Activated T-cell treated with anti-CD3 and anti-CD28 coated beads for 1 hour (primary cell): ENCODE data around the gene PACS2.

Experiments used
- DNase-seq: peaks from one replicate; pipeline ENCODE4 v3.0.0-alpha.2; 2020; ENCODE audit warnings: low read depth

The PACS2 gene

GRCh38 chr14:105423488-105424195, 109.1 kb downstream of the PACS2 start:
- no peak for DNase-seq

GRCh38 chr14:105424861-105425260, 110.3 kb downstream of the PACS2 start:
- DNase-seq: no peak

- DNase-seq: no peak
Observed at GRCh38 chr14:105425823-105426247, 111.3 kb downstream of the PACS2 start.

- DNase-seq: no peak
Observed at GRCh38 chr14:105426416-105427130, 112.0 kb downstream of the PACS2 start.

- no peak for DNase-seq
Observed at GRCh38 chr14:105427412-105427811, 112.9 kb downstream of the PACS2 start.

GRCh38 chr14:105427936-105428485, 113.5 kb downstream of the PACS2 start:
- DNase-seq: no peak

GRCh38 chr14:105430042-105430441, 115.5 kb downstream of the PACS2 start:
- DNase-seq: no peak

- DNase-seq: no peak
Observed at GRCh38 chr14:105430565-105430964, 116.0 kb downstream of the PACS2 start.

- no peak for DNase-seq
Observed at GRCh38 chr14:105431256-105431655, 116.7 kb downstream of the PACS2 start.

- no peak for DNase-seq
Observed at GRCh38 chr14:105432657-105433056, 118.1 kb downstream of the PACS2 start.

- no peak for DNase-seq
Observed at GRCh38 chr14:105433161-105433605, 118.6 kb downstream of the PACS2 start.

GRCh38 chr14:105436402-105436801, 121.9 kb downstream of the PACS2 start:
- no peak for DNase-seq

GRCh38 chr14:105436891-105437722, 122.6 kb downstream of the PACS2 start:
- no peak for DNase-seq

- no peak for DNase-seq
Observed at GRCh38 chr14:105437723-105438500, 123.4 kb downstream of the PACS2 start.

- DNase-seq: no peak
Observed at GRCh38 chr14:105439179-105439578, 124.6 kb downstream of the PACS2 start.

GRCh38 chr14:105439710-105440553, 125.4 kb downstream of the PACS2 start:
- no peak for DNase-seq

GRCh38 chr14:105440554-105440900, 126.0 kb downstream of the PACS2 start:
- DNase-seq: no peak

GRCh38 chr14:105440992-105441391, 126.4 kb downstream of the PACS2 start:
- DNase-seq: no peak

GRCh38 chr14:105442125-105442524, 127.6 kb downstream of the PACS2 start:
- DNase-seq: no peak

GRCh38 chr14:105442834-105443233, 128.3 kb downstream of the PACS2 start:
- no peak for DNase-seq

GRCh38 chr14:105444859-105445258, 130.3 kb downstream of the PACS2 start:
- DNase-seq: no peak
